22Rv1 (cell line): ENCODE data around the gene SAMD8.
"Not testable (repeated sequence)": the region's sequence is repeated elsewhere in the genome, so short reads cannot be mapped to it uniquely, and the experiment has no call there.

ENCODE experiments used
- ZFX ChIP-seq: fragments of 450-650 bp; IDR thresholded peaks from 2 replicates; pipeline ENCODE4 v1.6.1; 2017; ENCODE audit warnings: antibody characterized with exemption, borderline replicate concordance
- TF ChIP-seq, protein P1 (sequence below): fragments of 450-650 bp; IDR thresholded peaks from 2 replicates; pipeline ENCODE4 v1.5.1; 2017; ENCODE audit warnings: mild to moderate bottlenecking

DNA sequence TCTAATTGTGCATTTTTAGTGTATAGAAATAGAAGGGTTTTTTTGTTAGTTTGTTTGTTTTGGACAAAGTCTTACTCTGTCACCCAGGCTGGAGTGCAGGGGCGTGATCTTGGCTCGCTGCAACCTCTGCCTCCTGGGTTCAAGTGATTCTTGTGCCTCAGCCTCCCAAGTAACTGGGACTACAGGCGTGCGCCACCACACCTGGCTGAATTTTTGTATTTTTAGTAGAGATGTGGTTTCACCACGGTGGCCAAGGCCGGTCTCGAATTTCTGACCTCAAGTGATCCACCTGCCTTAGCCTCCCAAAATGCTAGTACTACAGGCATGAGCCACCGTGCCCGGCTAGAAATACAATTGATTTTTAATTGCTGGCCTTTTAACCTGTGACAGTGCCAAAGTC is 77.1 kb downstream of the SAMD8 start:
- TF ChIP-seq, protein P1, sequence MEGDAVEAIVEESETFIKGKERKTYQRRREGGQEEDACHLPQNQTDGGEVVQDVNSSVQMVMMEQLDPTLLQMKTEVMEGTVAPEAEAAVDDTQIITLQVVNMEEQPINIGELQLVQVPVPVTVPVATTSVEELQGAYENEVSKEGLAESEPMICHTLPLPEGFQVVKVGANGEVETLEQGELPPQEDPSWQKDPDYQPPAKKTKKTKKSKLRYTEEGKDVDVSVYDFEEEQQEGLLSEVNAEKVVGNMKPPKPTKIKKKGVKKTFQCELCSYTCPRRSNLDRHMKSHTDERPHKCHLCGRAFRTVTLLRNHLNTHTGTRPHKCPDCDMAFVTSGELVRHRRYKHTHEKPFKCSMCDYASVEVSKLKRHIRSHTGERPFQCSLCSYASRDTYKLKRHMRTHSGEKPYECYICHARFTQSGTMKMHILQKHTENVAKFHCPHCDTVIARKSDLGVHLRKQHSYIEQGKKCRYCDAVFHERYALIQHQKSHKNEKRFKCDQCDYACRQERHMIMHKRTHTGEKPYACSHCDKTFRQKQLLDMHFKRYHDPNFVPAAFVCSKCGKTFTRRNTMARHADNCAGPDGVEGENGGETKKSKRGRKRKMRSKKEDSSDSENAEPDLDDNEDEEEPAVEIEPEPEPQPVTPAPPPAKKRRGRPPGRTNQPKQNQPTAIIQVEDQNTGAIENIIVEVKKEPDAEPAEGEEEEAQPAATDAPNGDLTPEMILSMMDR: not testable (repeated sequence)
- TF ChIP-seq ZFX: not testable (repeated sequence)
